Measurements from ENCODE around the gene KIR2DL1.

GRCh38 chr19:54738715-54739114, 30.9 kb upstream of the KIR2DL1 start:
- no peak for TF ChIP-seq CHD2 (IDR thresholded peaks at IDR 0.05; ENCODE audit: low read depth, low read length)
- no peak for TF ChIP-seq CBX5 (IDR thresholded peaks at IDR 0.05; ENCODE audit: borderline replicate concordance, low read depth)
- no peak for TF ChIP-seq PTBP1 (IDR thresholded peaks at IDR 0.05; ENCODE audit: low read depth, low read length)
- no peak for TF ChIP-seq CREM (IDR thresholded peaks at IDR 0.05; ENCODE audit: low read depth)
- no peak for TF ChIP-seq ZZZ3 (IDR thresholded peaks at IDR 0.05)
- TF ChIP-seq, protein P1, sequence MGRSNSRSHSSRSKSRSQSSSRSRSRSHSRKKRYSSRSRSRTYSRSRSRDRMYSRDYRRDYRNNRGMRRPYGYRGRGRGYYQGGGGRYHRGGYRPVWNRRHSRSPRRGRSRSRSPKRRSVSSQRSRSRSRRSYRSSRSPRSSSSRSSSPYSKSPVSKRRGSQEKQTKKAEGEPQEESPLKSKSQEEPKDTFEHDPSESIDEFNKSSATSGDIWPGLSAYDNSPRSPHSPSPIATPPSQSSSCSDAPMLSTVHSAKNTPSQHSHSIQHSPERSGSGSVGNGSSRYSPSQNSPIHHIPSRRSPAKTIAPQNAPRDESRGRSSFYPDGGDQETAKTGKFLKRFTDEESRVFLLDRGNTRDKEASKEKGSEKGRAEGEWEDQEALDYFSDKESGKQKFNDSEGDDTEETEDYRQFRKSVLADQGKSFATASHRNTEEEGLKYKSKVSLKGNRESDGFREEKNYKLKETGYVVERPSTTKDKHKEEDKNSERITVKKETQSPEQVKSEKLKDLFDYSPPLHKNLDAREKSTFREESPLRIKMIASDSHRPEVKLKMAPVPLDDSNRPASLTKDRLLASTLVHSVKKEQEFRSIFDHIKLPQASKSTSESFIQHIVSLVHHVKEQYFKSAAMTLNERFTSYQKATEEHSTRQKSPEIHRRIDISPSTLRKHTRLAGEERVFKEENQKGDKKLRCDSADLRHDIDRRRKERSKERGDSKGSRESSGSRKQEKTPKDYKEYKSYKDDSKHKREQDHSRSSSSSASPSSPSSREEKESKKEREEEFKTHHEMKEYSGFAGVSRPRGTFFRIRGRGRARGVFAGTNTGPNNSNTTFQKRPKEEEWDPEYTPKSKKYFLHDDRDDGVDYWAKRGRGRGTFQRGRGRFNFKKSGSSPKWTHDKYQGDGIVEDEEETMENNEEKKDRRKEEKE (IDR thresholded peaks at IDR 0.05; ENCODE audit: borderline replicate concordance in 1 of 2, control insufficient read depth in 1 of 2, low read depth in 2 of 2, low read length in 1 of 2): no peak

All from K562 (cell line).